Right atrium auricular region (tissue), 2 donors: ENCODE measurements around the gene PRRX2. TPM values are rescaled to one million over a fixed set of nuclear protein-coding genes. Genes with fewer than 3 reads are reported as not detected.
"Not testable (repeated sequence)": the region's sequence is repeated elsewhere in the genome, so short reads cannot be mapped to it uniquely, and the experiment has no call there.

Experiments used
- DNase-seq: peaks from one replicate; pipeline ENCODE4 v3.0.0-alpha.2; 2019; ENCODE audit warnings: low spot score
- H3K27ac ChIP-seq, 2 donors: fragments of 200-600 bp; sonication (generic); 1 replicate in 1 of 2; 2 replicates in 1 of 2; pipeline ENCODE4 v1.5.1; 2016 to 2019
- H3K27me3 ChIP-seq, 2 donors: fragments of 200-600 bp; sonication (generic); one replicate each; pipeline versions ENCODE4 v1.5.1 to v1.6.0; 2017 to 2019
- H3K36me3 ChIP-seq: fragments of 200-600 bp; sonication (generic); one replicate; pipeline ENCODE4 v1.5.1; 2016
- H3K4me1 ChIP-seq, 2 donors: fragments of 200-600 bp; sonication (generic); one replicate each; pipeline versions ENCODE4 v1.5.1 to v1.6.0; 2017 to 2019
- H3K4me3 ChIP-seq, 2 donors: fragments of 200-600 bp; sonication (generic); 1 replicate in 1 of 2; 2 replicates in 1 of 2; pipeline ENCODE4 v1.5.1; 2017 to 2019; ENCODE audit warnings: mild to moderate bottlenecking in 1 of 2, moderate library complexity in 1 of 2
- H3K9me3 ChIP-seq, 2 donors: fragments of 200-600 bp; sonication (generic); one replicate each; pipeline ENCODE4 v1.5.1; 2019
- total RNA-seq, 2 donors: library from RNA; depleted of rRNA; stranded (reverse); fragments of >200 nt; gene quantifications; one replicate each; pipeline ENCODE4 v1.1.0, GENCODE V29; 2016
- TF ChIP-seq, protein P1 (sequence below), 2 donors: fragments of 200-600 bp; sonication (generic); IDR thresholded peaks; one replicate each; pipeline ENCODE4 v1.5.1; 2019; ENCODE audit warnings: antibody characterized with exemption in 2 of 2

PRRX2 gene
- total RNA-seq, 2 donors from 2014 or later, result 1.1 to 6.9 TPM

GRCh38 chr9:129654554-129655040 is 10.8 kb upstream of the PRRX2 start:
- Histone ChIP-seq H3K4me1 (no peaks in the 10 kb centered on the region), H3K4me3 (no peak overlapping the region), H3K27ac (no peak overlapping the region)

GRCh38 chr9:129655154-129655553 is 10.3 kb upstream of the PRRX2 start:
- H3K9me3 ChIP-seq, result no peaks in the 10 kb centered on the region
- no peaks in the 10 kb centered on the region for H3K4me1 ChIP-seq
- H3K36me3 ChIP-seq, result no peaks in the 10 kb centered on the region
- TF ChIP-seq, protein P1, sequence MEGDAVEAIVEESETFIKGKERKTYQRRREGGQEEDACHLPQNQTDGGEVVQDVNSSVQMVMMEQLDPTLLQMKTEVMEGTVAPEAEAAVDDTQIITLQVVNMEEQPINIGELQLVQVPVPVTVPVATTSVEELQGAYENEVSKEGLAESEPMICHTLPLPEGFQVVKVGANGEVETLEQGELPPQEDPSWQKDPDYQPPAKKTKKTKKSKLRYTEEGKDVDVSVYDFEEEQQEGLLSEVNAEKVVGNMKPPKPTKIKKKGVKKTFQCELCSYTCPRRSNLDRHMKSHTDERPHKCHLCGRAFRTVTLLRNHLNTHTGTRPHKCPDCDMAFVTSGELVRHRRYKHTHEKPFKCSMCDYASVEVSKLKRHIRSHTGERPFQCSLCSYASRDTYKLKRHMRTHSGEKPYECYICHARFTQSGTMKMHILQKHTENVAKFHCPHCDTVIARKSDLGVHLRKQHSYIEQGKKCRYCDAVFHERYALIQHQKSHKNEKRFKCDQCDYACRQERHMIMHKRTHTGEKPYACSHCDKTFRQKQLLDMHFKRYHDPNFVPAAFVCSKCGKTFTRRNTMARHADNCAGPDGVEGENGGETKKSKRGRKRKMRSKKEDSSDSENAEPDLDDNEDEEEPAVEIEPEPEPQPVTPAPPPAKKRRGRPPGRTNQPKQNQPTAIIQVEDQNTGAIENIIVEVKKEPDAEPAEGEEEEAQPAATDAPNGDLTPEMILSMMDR (IDR thresholded peaks at IDR 0.05), result no peak
- no peak overlapping the region for H3K4me3 ChIP-seq
- H3K27me3 ChIP-seq, result no peaks in the 10 kb centered on the region
- no peak for DNase-seq
- no peak overlapping the region for H3K27ac ChIP-seq

More at GRCh38 chr9:129654554-129655040, 10.8 kb upstream of the PRRX2 start:
- Histone ChIP-seq H3K9me3 (no peaks in the 10 kb centered on the region), H3K36me3 (no peaks in the 10 kb centered on the region), H3K27me3 (no peaks in the 10 kb centered on the region)
- no peak for DNase-seq
- TF ChIP-seq, protein P1 (IDR thresholded peaks at IDR 0.05), result no peak

- H3K27me3 ChIP-seq, result no peaks in the 10 kb centered on the region
- H3K36me3 ChIP-seq, result no peaks in the 10 kb centered on the region
- H3K27ac ChIP-seq, result no peak overlapping the region
- TF ChIP-seq, protein P1 (IDR thresholded peaks at IDR 0.05), result no peak
- no peaks in the 10 kb centered on the region for H3K9me3 ChIP-seq
- no peak overlapping the region for H3K4me3 ChIP-seq
- no peak for DNase-seq
- no peaks in the 10 kb centered on the region for H3K4me1 ChIP-seq
Measured at GRCh38 chr9:129655696-129656095, 9.8 kb upstream of the PRRX2 start.

DNA sequence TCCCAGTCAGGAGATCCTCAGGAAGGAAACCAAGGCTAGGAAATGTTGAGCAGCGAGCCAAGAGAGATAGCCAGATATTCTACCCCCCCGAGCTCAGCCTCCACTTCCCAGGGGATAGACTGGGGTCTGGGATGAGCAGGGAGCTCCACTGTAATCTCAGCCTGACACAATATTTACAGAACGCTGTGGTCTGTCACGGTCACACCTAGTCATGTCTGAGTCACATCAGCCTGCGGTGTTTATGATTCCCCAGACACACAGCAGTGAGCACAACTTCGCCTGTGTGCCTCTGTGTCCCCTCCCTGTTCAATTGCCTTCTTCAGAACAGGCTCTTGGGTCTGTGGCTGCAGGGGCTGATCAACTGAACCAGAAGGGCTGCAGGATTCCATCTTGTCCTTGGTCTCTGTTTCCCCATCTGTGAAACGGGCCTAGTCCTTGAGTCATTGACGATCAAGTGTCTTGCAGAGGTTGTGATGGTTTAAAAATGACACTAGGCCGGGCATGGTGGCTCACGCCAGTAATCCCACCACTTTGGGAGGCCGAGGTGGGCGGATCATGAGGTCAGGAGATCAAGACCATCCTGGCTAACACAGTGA is 8.6 kb upstream of the PRRX2 start:
- TF ChIP-seq, protein P1 (IDR thresholded peaks at IDR 0.05), result no peak
- H3K27me3 ChIP-seq, result no peaks in the 10 kb centered on the region
- no peak overlapping the region for H3K4me3 ChIP-seq
- H3K4me1 ChIP-seq, result no peaks in the 10 kb centered on the region
- no peak overlapping the region for H3K27ac ChIP-seq
- H3K9me3 ChIP-seq, result no peaks in the 10 kb centered on the region
- H3K36me3 ChIP-seq, result no peaks in the 10 kb centered on the region
- no peak for DNase-seq

- H3K27ac ChIP-seq, result no peak overlapping the region
- TF ChIP-seq, protein P1 (IDR thresholded peaks at IDR 0.05), result no peak
Measured at GRCh38 chr9:129661029-129661428, 4.4 kb upstream of the PRRX2 start.

DNA sequence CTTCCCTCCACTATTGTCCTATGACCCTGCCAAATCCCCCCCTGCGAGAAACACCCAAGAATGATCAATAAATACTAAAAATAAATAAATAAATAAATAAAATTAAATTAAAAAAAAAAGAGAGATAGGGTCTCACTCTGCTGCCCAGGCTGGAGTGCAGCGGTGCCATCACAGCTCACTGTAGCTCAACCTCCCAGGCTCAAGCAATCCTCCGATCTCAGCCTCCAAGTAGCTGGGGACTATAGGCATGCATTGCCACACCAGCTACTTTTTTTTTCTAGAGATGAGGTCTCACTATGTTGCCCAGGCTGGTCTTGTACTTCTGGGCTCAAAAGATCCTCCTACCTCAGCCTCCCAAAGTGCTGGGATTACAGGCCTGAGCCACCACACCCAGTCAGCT is 3.2 kb upstream of the PRRX2 start:
- not testable (repeated sequence) for H3K27me3 ChIP-seq, H3K36me3 ChIP-seq, DNase-seq, H3K27ac ChIP-seq, H3K4me3 ChIP-seq, H3K9me3 ChIP-seq
- H3K4me1 ChIP-seq, result peaks cover 0 to 15% of the 10 kb centered on the region in 2 donors

More at GRCh38 chr9:129661029-129661428, 4.4 kb upstream of the PRRX2 start:
- no peaks in the 10 kb centered on the region for H3K9me3 ChIP-seq
- no peak overlapping the region for H3K4me3 ChIP-seq
- no peak for DNase-seq
- no peaks in the 10 kb centered on the region for H3K36me3 ChIP-seq
- H3K27me3 ChIP-seq, result no peaks in the 10 kb centered on the region
- H3K4me1 ChIP-seq, result peaks cover 0 to 10% of the 10 kb centered on the region in 2 donors
